GM12891 (cell line): ENCODE measurements around the gene C11orf16.
A peak's percentile ranks its signal among the peaks of the same experiment; 100 is the strongest.
"Not testable (repeated sequence)": the region's sequence is repeated elsewhere in the genome, so short reads cannot be mapped to it uniquely, and the experiment has no call there.

Experiments
- DNase-seq: peaks from one replicate; pipeline ENCODE4 v3.0.0; 2011; ENCODE audit warnings: low spot score; ENCODE audit not compliant: insufficient read length
- FAIRE-seq: peaks from 2 replicates; lab custom pipeline; 2011; peaks lifted over from hg19 to GRCh38; lab: Jason Lieb, UNC
- PAX5 ChIP-seq: IDR thresholded peaks from 2 replicates; pipeline ENCODE4 v1.6.1; 2011; ENCODE audit warnings: low read length, moderate library complexity, mild to moderate bottlenecking; ENCODE audit not compliant: insufficient read depth, severe bottlenecking
- POLR2A ChIP-seq: IDR thresholded peaks from 2 replicates; pipeline ENCODE4 v1.6.1; 2011; ENCODE audit warnings: low read depth, low read length, control low read depth
- POLR2AphosphoS5 ChIP-seq: IDR thresholded peaks from 2 replicates; pipeline ENCODE4 v1.6.1; 2011; ENCODE audit warnings: low read depth, low read length, control low read depth
- POU2F2 ChIP-seq: IDR thresholded peaks from 2 replicates; pipeline ENCODE4 v1.6.1; 2011; ENCODE audit warnings: low read depth, mild to moderate bottlenecking, control low read depth, low read length, moderate library complexity
- SPI1 ChIP-seq: IDR thresholded peaks from 2 replicates; pipeline ENCODE4 v1.6.1; 2011; ENCODE audit warnings: low read depth, low read length, control low read depth
- TAF1 ChIP-seq: IDR thresholded peaks from 2 replicates; pipeline ENCODE4 v1.6.1; 2011; ENCODE audit warnings: low read depth, low read length, control low read depth

Gene C11orf16

DNA sequence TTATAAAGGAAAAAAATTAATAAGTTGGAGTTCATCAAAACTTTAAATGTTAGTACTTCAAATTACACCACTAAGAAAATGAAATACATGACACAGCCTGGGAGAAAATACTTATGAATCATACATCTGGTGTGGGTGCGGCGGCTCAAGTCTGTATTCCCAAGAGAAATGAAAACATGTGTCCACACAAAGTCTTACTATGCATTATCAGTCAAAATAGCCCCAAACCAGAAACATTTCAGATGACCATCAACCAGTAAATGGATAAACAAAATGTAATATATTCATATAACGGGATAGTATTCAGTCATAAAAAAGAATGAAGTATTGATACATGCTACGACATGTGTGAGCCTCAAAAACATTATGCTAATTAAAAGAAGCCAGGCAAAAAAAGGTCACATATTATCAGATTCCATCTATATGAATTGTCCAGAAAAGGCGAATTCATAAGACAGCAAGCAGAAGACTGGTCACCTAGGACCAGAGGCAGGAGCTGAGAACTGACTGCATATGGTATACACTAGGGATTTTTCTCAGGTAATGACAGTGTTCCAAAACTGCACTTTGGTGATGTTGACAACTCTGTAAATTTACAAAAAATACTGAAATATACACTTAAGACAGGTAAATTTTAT lies 27.1 kb downstream of the C11orf16 start:
- TF ChIP-seq SPI1 (no peak), POLR2AphosphoS5 (no peak), PAX5 (no peak), TAF1 (no peak), POLR2A (no peak), POU2F2 (no peak)
- DNase-seq (no peak), FAIRE-seq (no peak)

DNA sequence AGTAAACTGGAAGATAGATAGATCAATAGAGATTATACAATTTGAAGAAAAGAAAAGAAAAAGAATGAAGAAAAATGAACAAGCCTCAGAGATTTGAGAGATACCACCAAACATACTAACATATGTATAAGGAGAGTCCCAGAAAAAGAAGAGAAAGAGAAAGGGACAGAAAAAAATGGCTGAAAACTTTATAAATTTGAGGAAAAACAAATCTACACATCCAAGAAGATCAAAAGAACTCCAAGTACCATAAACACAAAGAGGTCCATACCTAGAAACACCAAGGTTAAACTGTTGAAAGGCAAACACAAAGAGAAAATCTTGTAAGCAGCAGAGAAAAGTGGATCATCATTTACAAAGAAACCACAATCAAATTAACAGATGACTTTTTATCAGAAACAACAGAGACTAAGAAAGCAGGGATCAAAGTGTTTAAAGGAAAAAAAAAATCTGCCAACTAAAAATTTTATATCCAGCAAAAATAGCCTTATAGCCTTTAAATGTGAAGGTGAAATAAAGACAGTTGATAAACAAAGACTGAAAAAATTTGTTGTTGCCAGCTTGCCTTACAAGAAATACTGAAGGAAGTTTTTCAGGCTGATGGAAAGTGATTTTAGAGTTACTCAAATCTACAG lies 33.5 kb downstream of the C11orf16 start:
- TF ChIP-seq TAF1 = no peak
- no peak for TF ChIP-seq PAX5
- no peak for TF ChIP-seq SPI1
- TF ChIP-seq POLR2A = no peak
- TF ChIP-seq POLR2AphosphoS5 = no peak
- TF ChIP-seq POU2F2 = no peak
- DNase-seq (no peak), FAIRE-seq (no peak)

DNA sequence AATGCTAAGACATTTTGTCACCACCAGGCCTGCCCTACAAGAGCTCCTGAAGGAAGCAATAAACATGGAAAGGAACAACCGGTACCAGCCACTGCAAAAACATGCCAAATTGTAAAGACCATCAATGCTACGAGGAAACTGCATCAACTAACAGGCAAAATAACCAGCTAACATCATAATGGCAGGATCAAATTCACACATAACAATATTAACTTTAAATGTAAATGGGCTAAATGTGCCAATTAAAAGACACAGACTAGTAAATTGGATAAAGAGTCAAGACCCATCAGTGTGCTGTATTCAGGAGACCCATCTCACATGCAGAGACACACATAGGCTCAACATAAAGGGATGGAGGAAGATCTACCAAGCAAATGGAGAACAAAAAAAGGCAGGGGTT lies 41.6 kb downstream of the C11orf16 start:
- not testable (repeated sequence) for DNase-seq, FAIRE-seq

DNA sequence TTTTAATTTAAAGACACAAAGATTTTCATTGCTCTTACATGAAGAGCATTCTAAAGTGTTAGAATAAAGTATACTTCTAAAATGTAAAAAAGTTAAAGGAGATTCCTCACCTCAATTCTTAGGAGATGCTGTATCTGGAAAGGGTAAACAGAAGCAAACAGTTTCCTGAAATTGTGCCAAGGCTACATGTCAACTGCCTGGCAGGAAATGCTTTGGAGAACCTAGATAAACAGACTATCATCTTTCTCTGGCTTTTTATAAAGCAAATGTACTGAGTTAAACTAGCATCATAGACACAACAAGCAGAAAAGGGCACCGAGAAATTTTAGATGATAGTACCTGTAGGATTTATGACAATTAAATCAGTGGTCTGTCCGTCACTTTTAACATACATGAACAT lies 46.4 kb downstream of the C11orf16 start:
- DNase-seq (no peak), FAIRE-seq (no peak)
- TF ChIP-seq POLR2AphosphoS5 = no peak
- TF ChIP-seq PAX5 = no peak
- TF ChIP-seq TAF1 = no peak
- no peak for TF ChIP-seq SPI1
- TF ChIP-seq POLR2A = no peak
- TF ChIP-seq POU2F2 = no peak

DNA sequence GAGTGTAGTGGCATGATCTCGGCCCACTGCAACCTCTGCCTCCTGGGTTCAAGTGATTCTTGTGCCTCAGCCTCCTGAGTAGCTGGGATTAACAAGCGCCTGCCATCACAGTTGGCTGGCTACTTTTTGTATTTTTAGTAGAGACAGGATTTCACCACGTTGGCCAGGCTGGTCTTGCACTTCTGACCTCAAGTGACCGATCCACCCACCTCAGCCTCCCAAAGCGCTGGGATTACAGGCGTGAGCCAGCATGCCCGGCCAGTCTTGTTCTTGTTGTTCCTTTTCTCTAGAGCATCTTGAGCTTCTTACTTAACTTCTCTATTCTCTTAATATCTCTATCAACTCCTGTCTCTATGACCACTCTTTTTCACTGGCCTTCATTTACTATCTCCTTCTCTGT lies 51.2 kb downstream of the C11orf16 start:
- DNase-seq, FAIRE-seq: not testable (repeated sequence)

DNA sequence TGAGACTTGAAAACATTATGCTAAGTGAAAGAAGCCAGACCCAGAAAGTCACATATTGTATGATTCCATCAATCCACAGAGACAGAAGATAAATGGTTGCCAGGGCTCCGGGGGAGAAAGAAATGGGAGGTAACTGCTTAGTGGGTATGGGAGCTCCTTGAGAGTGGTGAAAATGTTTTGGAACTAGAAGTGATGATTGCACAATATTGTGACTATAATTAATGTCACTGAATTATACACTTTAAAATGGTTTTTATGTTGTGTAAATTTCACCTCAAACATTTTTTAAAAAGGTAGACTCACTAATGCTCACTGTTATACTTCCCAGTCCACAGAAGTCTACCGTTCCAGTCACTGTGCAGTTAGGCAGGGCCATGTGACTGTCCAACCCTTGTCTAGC lies 54.0 kb downstream of the C11orf16 start:
- FAIRE-seq = no peak
- TF ChIP-seq PAX5 = no peak
- no peak for TF ChIP-seq POLR2AphosphoS5
- no peak for DNase-seq

DNA sequence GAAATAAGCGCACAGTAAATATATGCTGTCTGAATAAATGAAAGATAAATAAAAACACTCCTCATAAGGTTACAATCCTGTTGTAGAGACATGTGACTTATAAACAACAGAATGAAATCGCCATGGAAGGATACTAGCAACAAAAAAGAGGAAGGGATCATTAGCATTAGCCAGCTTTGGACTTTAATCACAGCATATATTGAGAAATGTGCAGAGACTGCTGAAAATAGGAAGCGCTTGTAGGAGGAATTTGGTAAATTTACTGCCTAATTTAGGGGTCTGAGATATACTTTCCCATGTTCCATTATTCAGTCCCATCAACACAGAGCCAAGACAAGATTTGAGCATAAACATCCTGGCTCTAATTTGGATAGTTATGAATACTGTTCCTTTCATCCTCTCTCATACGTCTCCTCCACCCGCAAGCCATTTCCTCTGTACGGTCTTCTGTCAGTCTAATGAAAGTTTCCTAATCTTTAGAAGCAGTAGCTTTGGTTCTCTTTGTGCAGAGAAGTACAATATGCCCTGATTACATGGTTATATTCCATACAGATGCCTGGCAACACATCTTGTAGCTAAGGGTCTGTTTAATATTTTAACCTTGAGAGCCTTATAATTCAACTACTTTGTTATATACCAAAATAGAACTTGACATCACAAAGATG lies 58.9 kb downstream of the C11orf16 start:
- peak; percentile 43 for FAIRE-seq
- DNase-seq = no peak
- no peak for TF ChIP-seq TAF1
- no peak for TF ChIP-seq POLR2A
- no peak for TF ChIP-seq POLR2AphosphoS5
- no peak for TF ChIP-seq POU2F2
- TF ChIP-seq SPI1 = no peak
- no peak for TF ChIP-seq PAX5

DNA sequence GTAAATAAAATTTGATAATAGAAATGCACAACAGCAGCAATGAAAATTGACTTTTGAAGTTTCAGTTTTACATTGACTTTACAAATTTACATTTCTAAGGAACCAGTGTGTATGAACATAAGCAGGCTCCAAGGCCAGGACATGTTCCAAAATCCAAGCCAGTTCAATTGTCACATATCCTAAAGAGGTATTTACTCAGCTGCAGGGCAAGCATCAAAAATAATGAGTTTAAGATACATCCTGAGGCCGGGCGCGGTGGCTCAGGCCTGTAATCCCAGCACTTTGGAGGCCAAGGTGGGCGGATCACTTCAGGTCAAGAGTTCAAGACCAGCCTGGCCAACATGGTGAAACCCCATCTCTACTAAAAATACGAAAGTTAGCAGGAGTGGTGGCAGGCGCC lies 60.8 kb downstream of the C11orf16 start:
- FAIRE-seq (no peak), DNase-seq (no peak)
- TF ChIP-seq POLR2AphosphoS5 (no peak), TAF1 (no peak), PAX5 (no peak), POLR2A (no peak), POU2F2 (no peak), SPI1 (no peak)

DNA sequence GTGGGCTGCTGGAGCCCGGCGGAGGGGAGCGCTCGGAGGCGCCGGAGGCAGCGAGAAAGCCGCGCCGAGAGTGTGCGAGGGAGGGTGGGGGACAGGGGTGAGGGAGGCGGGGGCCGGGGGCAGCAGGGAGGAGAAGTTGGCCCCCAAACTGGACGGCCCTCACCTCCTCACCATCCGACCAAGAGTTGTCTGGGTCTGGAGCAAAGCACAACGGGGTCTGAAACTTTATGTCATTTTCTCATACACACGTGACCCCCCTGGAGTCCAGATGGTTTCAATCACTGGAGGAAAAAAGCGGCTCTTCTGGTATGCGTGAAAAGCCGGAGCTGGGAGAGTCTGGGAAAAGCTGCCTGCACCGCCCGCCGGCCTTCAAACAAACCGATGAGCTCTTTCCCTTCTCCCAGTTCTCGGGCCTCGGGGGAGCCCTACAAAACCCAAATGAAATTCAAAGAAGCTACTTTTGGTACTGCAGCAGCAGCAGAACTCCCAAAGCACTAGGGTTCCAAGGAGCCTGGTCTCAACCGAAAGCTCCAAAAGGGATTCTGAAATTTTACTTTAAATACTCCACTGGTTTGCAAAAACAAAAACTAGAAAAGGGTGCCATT lies 61.5 kb downstream of the C11orf16 start:
- DNase-seq = no peak
- TF ChIP-seq POLR2A (no peak), POU2F2 (no peak), PAX5 (no peak), POLR2AphosphoS5 (no peak), TAF1 (no peak), SPI1 (no peak)
- no peak for FAIRE-seq

DNA sequence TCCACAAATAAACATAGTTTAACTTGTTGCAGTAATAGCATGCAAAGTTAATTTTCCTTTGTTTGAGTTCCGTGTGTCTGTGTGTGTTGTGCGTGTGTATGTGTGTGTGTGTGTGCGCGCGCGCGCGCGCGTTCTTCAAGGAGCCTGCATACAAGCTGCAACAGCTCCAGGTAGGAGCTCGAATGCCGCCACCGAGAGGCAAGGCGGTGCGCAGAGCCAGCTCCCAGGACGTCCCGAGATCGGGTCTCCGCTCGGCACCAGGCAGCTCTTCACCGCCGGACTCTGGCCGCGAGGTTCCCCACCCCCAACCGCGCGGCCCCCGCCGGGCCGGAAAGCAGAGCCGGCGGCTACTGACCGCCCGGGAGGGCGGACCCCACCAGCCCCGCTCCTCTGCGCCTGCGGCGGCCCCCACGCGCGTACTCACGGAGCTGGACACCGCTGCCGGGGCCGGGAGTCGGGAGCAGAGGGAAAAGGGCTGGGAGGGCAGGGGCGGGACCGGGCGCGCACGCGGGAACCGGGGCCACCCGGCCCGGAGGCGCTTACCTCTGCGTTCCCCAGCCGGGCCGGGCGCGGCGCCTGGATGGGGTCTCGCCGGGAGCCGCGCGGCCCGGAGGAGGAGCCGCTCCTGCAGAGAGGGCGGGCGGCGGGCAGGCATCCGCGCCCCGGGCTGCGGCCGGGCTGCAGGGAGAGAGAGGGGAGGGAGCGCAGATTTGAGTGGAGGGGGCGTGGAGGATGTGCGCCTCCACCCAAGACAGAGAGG lies 62.2 kb downstream of the C11orf16 start:
- FAIRE-seq (no peak), DNase-seq (peak; percentile 29)
- TF ChIP-seq POLR2AphosphoS5 = no peak
- no peak for TF ChIP-seq POU2F2
- TF ChIP-seq TAF1 = no peak
- no peak for TF ChIP-seq POLR2A
- no peak for TF ChIP-seq PAX5
- TF ChIP-seq SPI1 = no peak
